ENCODE data around the gene ANKRD22. TPM values are rescaled to one million over a fixed set of nuclear protein-coding genes. Genes with fewer than 3 reads are reported as not detected.

The ANKRD22 gene
- total RNA-seq, 4 donors from 2014 or later, result 0.44 TPM; not detected in 3

DNA sequence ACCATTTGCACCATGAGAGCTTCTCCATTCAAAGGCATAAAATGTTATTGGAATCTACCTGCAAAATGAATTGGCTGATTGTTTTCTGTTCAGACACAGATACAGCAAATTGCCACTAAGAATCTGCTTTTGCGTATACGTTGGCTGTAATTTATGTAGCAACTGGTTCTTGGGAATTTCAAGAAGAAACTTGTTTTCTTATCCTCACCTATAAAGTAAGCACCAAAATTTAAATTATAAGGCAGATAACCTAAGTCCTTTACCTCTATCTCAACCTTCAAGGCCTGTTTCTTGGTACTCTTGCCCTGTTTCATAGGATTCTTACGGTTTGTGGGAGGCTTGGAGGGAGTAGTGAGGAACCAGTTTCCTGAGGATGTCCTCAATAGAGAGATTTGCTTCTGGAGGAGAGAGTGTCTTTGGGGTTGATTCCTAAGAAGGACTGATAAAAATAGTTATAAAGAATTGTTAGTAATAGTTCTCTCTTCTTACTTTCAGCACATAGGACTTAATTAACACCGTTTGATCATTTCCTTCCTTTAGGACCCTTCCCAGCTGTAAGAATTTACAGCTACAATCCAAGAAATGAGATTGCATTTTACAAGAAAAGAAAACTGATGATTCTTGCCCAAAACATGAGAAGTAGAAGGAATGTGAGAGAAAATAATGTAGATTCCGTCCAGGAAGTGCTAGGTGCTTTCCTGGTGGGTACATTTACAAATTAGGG is 30.4 kb upstream of the ANKRD22 start:
- TF ChIP-seq, protein P1, sequence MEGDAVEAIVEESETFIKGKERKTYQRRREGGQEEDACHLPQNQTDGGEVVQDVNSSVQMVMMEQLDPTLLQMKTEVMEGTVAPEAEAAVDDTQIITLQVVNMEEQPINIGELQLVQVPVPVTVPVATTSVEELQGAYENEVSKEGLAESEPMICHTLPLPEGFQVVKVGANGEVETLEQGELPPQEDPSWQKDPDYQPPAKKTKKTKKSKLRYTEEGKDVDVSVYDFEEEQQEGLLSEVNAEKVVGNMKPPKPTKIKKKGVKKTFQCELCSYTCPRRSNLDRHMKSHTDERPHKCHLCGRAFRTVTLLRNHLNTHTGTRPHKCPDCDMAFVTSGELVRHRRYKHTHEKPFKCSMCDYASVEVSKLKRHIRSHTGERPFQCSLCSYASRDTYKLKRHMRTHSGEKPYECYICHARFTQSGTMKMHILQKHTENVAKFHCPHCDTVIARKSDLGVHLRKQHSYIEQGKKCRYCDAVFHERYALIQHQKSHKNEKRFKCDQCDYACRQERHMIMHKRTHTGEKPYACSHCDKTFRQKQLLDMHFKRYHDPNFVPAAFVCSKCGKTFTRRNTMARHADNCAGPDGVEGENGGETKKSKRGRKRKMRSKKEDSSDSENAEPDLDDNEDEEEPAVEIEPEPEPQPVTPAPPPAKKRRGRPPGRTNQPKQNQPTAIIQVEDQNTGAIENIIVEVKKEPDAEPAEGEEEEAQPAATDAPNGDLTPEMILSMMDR (IDR thresholded peaks at IDR 0.05; ENCODE audit: low read depth), result no peak

DNA sequence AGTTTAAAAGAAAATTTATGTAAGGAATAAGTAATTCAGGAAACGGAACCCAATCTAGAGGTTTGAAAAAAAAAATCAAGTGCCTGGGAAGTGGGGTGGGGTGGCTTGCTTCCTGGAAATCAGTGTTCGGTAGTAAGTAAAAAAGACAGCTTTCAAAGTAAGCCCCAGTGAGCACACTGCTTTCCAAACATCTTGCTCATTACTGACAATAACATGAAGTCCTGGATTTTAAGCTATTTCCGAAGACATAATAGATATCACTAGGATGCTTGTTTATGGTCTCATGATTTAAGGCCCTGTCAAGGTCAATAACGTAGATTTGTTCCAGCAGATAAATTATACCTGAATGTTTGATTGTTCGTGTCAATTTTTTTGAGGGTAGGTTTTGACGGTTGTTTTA is 29.7 kb upstream of the ANKRD22 start:
- TF ChIP-seq, protein P1 (IDR thresholded peaks at IDR 0.05; ENCODE audit: low read depth), result no peak

DNA sequence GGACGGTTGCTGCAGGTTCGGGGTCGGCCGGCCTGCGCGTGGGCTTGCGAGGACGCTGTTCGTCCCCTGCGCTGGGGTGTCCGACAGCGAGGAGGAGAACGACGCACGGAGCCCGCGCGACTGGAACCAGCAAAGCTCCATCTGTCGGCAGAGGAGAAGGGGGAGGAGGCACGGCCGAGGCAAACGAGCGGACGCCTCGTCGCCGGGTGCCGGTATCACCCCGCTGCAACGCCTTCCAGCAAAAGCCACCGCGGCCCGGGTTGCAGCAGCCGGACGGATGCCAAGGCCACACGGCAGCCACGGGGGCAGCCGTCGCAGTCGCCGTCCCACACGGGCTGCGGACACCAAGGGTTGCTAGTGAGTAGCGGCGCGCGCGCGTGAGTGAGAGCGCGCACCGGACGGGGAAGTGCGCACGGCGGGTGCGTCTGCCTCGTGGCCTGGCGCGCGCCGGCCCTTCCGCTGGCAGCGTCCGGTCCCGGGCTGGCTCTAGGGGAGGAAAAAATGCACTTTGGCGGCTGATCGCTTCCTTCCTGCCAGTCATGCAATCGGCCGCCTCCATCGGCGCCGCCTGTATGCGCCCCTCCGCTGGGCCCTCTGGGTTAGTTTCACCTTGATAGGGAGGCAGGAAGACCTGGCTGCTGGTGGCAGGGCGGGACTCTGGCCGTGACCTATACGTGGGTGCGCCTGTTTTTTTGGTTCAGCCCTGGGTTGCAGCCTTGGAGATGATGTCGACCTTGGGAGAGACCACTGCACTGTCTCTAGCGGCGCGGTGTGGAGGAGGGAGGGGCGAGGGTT is 28.8 kb upstream of the ANKRD22 start:
- TF ChIP-seq, protein P1 (IDR thresholded peaks at IDR 0.05; ENCODE audit: low read depth), result no peak

DNA sequence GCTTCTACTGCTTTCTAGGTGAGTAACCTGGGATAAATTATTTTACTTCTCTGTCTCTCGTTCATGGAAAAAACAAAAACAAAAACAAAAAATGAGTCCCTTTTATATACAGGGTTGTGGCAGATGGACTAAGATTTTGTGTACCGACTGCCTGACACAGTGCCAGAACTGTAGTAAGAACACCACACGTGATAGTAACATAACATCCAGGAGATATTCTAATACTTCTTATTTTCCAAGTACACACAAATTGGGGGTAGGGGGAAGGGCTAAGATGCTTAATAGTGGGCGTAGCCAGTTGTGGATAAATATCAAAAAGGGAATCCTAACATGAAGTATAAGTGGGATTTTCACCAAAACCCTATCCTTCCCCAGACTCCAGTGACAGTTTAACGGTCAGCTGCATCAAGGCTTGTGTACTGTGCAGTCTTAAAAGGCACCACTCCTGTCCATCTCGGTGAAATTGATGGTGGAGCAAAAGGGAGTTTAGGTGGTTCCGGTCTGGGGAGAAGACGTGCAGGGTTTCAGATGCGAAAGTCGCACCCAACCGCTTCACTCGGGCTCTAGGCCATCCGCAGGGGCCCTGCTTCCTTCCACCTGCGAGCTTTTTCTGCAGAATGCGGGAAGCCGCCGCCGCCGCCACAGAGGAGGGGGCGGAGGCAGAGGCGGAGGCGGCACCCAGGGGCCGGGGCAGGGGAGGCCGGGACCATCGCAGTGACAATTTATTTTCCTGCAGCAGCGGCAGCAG is 28.1 kb upstream of the ANKRD22 start, which contains the start of gene STAMBPL1:
Gene STAMBPL1 (plus strand): TSS at position 712 of the 748 bp plus-strand sequence. CDS start 21,464 bp downstream, outside the sequence.
- TF ChIP-seq, protein P1 (IDR thresholded peaks at IDR 0.05; ENCODE audit: low read depth), result no peak

DNA sequence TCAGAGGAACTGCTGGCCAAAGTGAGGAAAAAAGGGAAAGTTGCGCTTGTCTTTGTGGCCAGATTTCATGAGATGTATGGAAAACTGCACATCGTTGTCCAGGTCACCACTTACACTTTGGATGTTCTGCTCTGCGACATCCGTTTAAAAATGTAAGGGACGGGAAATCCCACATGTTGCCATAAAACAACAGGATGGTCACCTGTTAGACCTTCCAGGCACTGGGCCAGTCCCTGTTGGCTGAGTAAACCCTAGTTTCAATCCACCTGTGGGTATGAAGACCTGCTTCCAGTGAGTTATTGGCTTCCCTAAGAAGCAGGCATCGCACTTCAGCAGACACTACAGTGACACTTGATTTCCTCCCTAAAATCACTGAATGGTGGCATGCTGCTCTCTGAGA is 25.7 kb upstream of the ANKRD22 start:
- TF ChIP-seq, protein P1 (IDR thresholded peaks at IDR 0.05; ENCODE audit: low read depth), result no peak

DNA sequence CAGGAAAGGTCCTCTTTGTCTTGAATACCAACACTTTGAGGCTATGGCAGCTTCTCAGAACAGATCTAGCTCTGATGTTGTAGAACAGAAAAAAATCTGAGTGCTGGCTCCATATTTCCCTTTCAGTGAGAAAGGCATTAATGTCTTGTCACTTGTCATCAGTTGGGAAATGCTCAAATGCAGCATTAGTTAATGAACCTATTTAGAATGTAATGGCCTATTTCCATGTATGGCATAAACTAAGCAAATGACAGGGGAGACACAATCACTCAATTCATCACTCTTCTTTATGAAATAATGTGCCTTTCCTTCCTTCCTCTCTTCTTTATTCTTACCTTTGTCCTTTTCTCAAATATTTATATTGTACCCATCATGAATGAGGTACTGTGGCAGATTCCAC is 23.4 kb upstream of the ANKRD22 start:
- TF ChIP-seq, protein P1 (IDR thresholded peaks at IDR 0.05; ENCODE audit: low read depth), result no peak

DNA sequence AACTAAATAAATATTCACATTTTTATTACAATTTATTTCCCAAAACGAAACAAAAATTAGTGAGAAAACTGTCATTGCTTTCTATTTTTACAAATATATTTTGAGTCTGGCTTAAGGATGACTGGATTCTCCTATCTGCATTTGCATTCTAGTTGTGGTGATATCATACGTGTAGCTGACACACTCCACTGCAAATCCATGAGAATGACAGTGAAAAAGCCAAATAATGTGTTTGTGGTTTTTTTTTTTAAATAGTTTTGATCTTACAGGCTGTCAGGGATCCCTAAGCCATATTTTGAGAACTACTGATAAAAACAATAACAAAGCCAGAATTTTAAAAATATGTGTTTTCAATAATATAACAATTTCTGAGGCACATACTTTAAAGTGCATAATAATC is 22.6 kb upstream of the ANKRD22 start:
- TF ChIP-seq, protein P1 (IDR thresholded peaks at IDR 0.05; ENCODE audit: low read depth), result no peak
